GM12875 (cell line): ENCODE results near the gene NEK11.

Source experiments
- H3K4me3 ChIP-seq: one replicate; pipeline ENCODE4 v1.5.1; 2011; ENCODE audit warnings: low read depth, low read length, control low read depth
- CTCF ChIP-seq: IDR thresholded peaks from 2 replicates; pipeline ENCODE4 v1.5.1; 2011; ENCODE audit warnings: low read depth, mild to moderate bottlenecking, control low read depth, inconsistent platforms, low read length, moderate library complexity, borderline replicate concordance; ENCODE audit not compliant: insufficient read depth

The NEK11 gene

GRCh38 chr3:131072099-131072559, 45.5 kb downstream of the NEK11 start:
- no peak overlapping the region for H3K4me3 ChIP-seq
- TF ChIP-seq CTCF, result no peak

- TF ChIP-seq CTCF, result no peak
- H3K4me3 ChIP-seq, result no peak overlapping the region
Measured at GRCh38 chr3:131072845-131073244, 46.2 kb downstream of the NEK11 start.

- no peak overlapping the region for H3K4me3 ChIP-seq
- TF ChIP-seq CTCF, result no peak
Measured at GRCh38 chr3:131075632-131076328, 49.1 kb downstream of the NEK11 start.

GRCh38 chr3:131077904-131078303, 51.2 kb downstream of the NEK11 start:
- no peak overlapping the region for H3K4me3 ChIP-seq
- TF ChIP-seq CTCF, result no peak

GRCh38 chr3:131079086-131079485, 52.4 kb downstream of the NEK11 start:
- no peak for TF ChIP-seq CTCF
- no peak overlapping the region for H3K4me3 ChIP-seq

- no peak for TF ChIP-seq CTCF
- H3K4me3 ChIP-seq, result no peak overlapping the region
Measured at GRCh38 chr3:131081224-131081623, 54.5 kb downstream of the NEK11 start.

GRCh38 chr3:131082246-131082645, 55.6 kb downstream of the NEK11 start:
- H3K4me3 ChIP-seq, result no peak overlapping the region
- no peak for TF ChIP-seq CTCF
